ENCODE measurements around the gene HERPUD2.

GRCh38 chr7:35725280-35725680 is 30.3 kb upstream of the HERPUD2 start:
- TF ChIP-seq FOXM1 (IDR thresholded peaks at IDR 0.05; ENCODE audit: borderline replicate concordance) (no peak), SP1 (IDR thresholded peaks at IDR 0.05) (no peak)

Measured in HEK293T (cell line).